WTC11 (cell line): ENCODE data around the gene SLC6A20. TPM values are rescaled to one million over a fixed set of nuclear protein-coding genes. Genes with fewer than 3 reads are reported as not detected.

Source experiments
- ATAC-seq: fragments of 200-7000 bp; cut with Tn5 transposase; 2 replicates; pipeline ENCODE4 v1.10.0; 2021; ENCODE audit warnings: mild to moderate bottlenecking, moderate library complexity
- CTCF ChIA-PET: fragments of 300-600 bp; sonication (Branson Sonifier 250); formaldehyde crosslinking; loops from one replicate; lab custom pipeline; 2021; ENCODE audit warnings: antibody characterized with exemption; lab: Charles Lee
- POLR2A ChIA-PET: fragments of 350-600 bp; sonication (Branson Sonifier 250); formaldehyde crosslinking; loops from one replicate; lab custom pipeline; 2021; ENCODE audit warnings: antibody characterized with exemption; lab: Charles Lee
- DNase-seq: peaks from one replicate; pipeline ENCODE4 v3.0.0; 2021; ENCODE audit warnings: low spot score
- H3K27ac Mint-ChIP-seq: 2 replicates; pipeline ENCODE4 v1.8.0; 2021; ENCODE audit warnings: mixed read lengths
- H3K27me3 Mint-ChIP-seq: 2 replicates; pipeline ENCODE4 v1.8.0; 2021; ENCODE audit warnings: low read depth, mild to moderate bottlenecking, moderate library complexity, mixed read lengths
- H3K36me3 Mint-ChIP-seq: 2 replicates; pipeline ENCODE4 v1.8.0; 2021; ENCODE audit warnings: mixed read lengths
- H3K4me1 Mint-ChIP-seq: 2 replicates; pipeline ENCODE4 v1.8.0; 2022; ENCODE audit warnings: mixed read lengths
- H3K4me3 Mint-ChIP-seq: 2 replicates; pipeline ENCODE4 v1.8.0; 2021; ENCODE audit warnings: mild to moderate bottlenecking, moderate library complexity, mixed read lengths
- H3K9me3 Mint-ChIP-seq: 2 replicates; pipeline ENCODE4 v1.8.0; 2021; ENCODE audit warnings: mixed read lengths
- ATF2 ChIP-seq: sonication (generic); formaldehyde crosslinking; IDR thresholded peaks from 2 replicates; pipeline ENCODE4 v1.8.1; 2022; ENCODE audit warnings: low read depth, missing genetic modification reagents, borderline replicate concordance
- CREB1 ChIP-seq: sonication (generic); formaldehyde crosslinking; IDR thresholded peaks from 2 replicates; pipeline ENCODE4 v1.8.0; 2023; ENCODE audit warnings: mild to moderate bottlenecking, missing genetic modification reagents
- ERG ChIP-seq: fragments of 250-450 bp; sonication (Bioruptor Pico); IDR thresholded peaks from 2 replicates; pipeline ENCODE4 v1.8.0; 2021; ENCODE audit warnings: mild to moderate bottlenecking
- GRHL2 ChIP-seq: fragments of 250-450 bp; sonication (Bioruptor Pico); IDR thresholded peaks from 2 replicates; pipeline ENCODE4 v1.8.0; 2022; ENCODE audit warnings: mild to moderate bottlenecking, moderate library complexity; ENCODE audit not compliant: insufficient replicate concordance, severe bottlenecking
- GTF2I ChIP-seq: fragments of 250-450 bp; sonication (Bioruptor Pico); conservative IDR thresholded peaks from 2 replicates; pipeline ENCODE4 v1.4.0; 2021; ENCODE audit warnings: mild to moderate bottlenecking
- HMGXB4 ChIP-seq: sonication (generic); formaldehyde crosslinking; IDR thresholded peaks from 2 replicates; pipeline ENCODE4 v1.8.1; 2023; ENCODE audit warnings: mild to moderate bottlenecking, moderate library complexity, missing genetic modification reagents
- TCF7 ChIP-seq: sonication (generic); formaldehyde crosslinking; IDR thresholded peaks from 2 replicates; pipeline ENCODE4 v1.8.0; 2022; ENCODE audit warnings: mild to moderate bottlenecking, low read depth, missing genetic modification reagents, moderate library complexity
- USF2 ChIP-seq: sonication (generic); formaldehyde crosslinking; IDR thresholded peaks from 2 replicates; pipeline ENCODE4 v1.8.1; 2023; ENCODE audit warnings: mild to moderate bottlenecking, missing genetic modification reagents, moderate library complexity
- ZNF219 ChIP-seq: sonication (generic); formaldehyde crosslinking; IDR thresholded peaks from 2 replicates; pipeline ENCODE4 v1.8.0; 2023; ENCODE audit warnings: missing genetic modification reagents, mild to moderate bottlenecking, borderline replicate concordance
- ZNF281 ChIP-seq: sonication (generic); formaldehyde crosslinking; IDR thresholded peaks from 2 replicates; pipeline ENCODE4 v1.8.0; 2023; ENCODE audit warnings: mild to moderate bottlenecking, missing genetic modification reagents
- ZNF532 ChIP-seq: fragments of 250-450 bp; sonication (Bioruptor Pico); IDR thresholded peaks from 2 replicates; pipeline ENCODE4 v1.9.0; 2021; ENCODE audit warnings: mild to moderate bottlenecking, borderline replicate concordance
- total RNA-seq: library from RNA; stranded (reverse); gene quantifications from 3 replicates; pipeline ENCODE4 v1.2.3, GENCODE V29; 2021

Gene SLC6A20
- total RNA-seq, 1 experiment from 2014 or later = 0.26 TPM

- no peak overlapping the region for H3K27ac Mint-ChIP-seq
- POLR2A ChIA-PET = no interaction called here
- TF ChIP-seq ZNF532 (CRISPR knock-in tag) (no peak), CREB1 (no peak), GRHL2 (CRISPR knock-in tag) (no peak), USF2 (CRISPR knock-in tag) (no peak), ATF2 (CRISPR knock-in tag) (no peak), ZNF281 (CRISPR knock-in tag) (no peak), ERG (no peak), TCF7 (no peak), HMGXB4 (CRISPR knock-in tag) (no peak), GTF2I (CRISPR knock-in tag) (no peak), ZNF219 (CRISPR knock-in tag) (no peak)
- CTCF ChIA-PET = interaction anchor here (1.4 kb wide), 1 partner anchor 14 kb away, joined by 6 read pairs; no protein-coding TSS in a partner anchor
- no peak for ATAC-seq
- H3K9me3 Mint-ChIP-seq = peaks cover 14% of the 10 kb centered on the region
- H3K4me1 Mint-ChIP-seq = no peaks in the 10 kb centered on the region
- H3K4me3 Mint-ChIP-seq = no peak overlapping the region
- DNase-seq = no peak
- peaks cover 9% of the 10 kb centered on the region; the same call in 1 of the 2 replicates for H3K36me3 Mint-ChIP-seq
- no peaks in the 10 kb centered on the region for H3K27me3 Mint-ChIP-seq
Observed at GRCh38 chr3:45817831-45818522, 21.6 kb upstream of the SLC6A20 start.
